Nephron (organoid): Measurements from ENCODE around the gene CAMTA1.

Source experiments
- H3K27ac Mint-ChIP-seq, 3 experiments: 2 replicates each; pipeline ENCODE4 v1.8.0; 2020; ENCODE audit warnings: mixed read lengths in 3 of 3, mild to moderate bottlenecking in 2 of 3, moderate library complexity in 1 of 3
- H3K27me3 Mint-ChIP-seq: 2 replicates; pipeline ENCODE4 v1.8.0; 2021; ENCODE audit warnings: low read depth, mild to moderate bottlenecking, moderate library complexity, mixed read lengths
- H3K36me3 Mint-ChIP-seq: 2 replicates; pipeline ENCODE4 v1.8.0; 2020; ENCODE audit warnings: low read depth, mixed read lengths
- H3K4me1 Mint-ChIP-seq: 2 replicates; pipeline ENCODE4 v1.8.0; 2020; ENCODE audit warnings: mixed read lengths
- H3K4me3 Mint-ChIP-seq, 3 experiments: 2 replicates each; pipeline ENCODE4 v1.8.0; 2020; ENCODE audit warnings: mild to moderate bottlenecking in 3 of 3, mixed read lengths in 3 of 3, moderate library complexity in 2 of 3
- H3K9me3 Mint-ChIP-seq: 2 replicates; pipeline ENCODE4 v1.8.0; 2020; ENCODE audit warnings: mixed read lengths
- TF ChIP-seq, protein P1 (sequence below), 3 experiments: fragments of 200-600 bp; sonication (generic); IDR thresholded peaks; one replicate each; pipeline ENCODE4 v1.5.0; 2021; ENCODE audit warnings: antibody characterized with exemption in 3 of 3; ENCODE audit not compliant: unreplicated experiment in 3 of 3

CAMTA1 gene

DNA sequence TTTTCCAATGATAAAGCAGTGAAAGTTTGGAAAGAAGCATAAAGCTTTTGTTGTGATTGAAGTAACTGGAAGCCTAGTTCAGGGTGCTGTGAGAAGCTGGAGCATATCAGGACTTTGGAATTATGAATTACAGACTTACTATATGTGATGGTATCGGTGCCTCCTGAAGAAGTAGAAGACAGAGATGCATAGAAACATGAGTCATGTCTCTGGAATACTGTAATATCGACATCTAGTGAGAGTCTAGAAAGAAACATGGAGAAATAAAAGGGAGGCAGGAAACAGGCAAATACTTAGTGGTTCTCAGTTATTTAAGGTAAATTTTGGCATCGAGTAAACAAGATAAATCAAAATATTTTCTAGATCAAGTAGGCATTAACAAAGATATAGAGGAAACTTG, 103.0 kb downstream of the CAMTA1 start:
- H3K4me1 Mint-ChIP-seq: peaks cover 16% of the 10 kb centered on the region

DNA sequence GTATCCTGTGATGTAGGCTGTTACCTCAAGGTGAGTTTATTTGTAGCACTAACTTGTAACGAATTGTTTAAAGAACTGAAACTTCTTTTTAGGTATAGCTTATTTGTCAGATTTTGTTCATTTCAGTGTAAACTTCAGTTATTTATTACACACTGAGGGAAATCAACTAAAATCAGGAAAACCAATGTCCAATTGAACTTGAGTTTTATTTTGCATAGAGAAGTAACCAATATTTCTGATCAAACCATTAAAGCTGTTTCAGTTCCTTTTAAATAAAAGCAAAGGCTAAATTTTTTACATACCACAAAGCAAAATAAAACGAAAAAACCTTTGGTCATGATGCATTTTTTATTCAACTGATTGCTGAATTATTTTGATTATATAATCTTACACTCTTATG, 103.6 kb downstream of the CAMTA1 start:
- TF ChIP-seq, protein P1, sequence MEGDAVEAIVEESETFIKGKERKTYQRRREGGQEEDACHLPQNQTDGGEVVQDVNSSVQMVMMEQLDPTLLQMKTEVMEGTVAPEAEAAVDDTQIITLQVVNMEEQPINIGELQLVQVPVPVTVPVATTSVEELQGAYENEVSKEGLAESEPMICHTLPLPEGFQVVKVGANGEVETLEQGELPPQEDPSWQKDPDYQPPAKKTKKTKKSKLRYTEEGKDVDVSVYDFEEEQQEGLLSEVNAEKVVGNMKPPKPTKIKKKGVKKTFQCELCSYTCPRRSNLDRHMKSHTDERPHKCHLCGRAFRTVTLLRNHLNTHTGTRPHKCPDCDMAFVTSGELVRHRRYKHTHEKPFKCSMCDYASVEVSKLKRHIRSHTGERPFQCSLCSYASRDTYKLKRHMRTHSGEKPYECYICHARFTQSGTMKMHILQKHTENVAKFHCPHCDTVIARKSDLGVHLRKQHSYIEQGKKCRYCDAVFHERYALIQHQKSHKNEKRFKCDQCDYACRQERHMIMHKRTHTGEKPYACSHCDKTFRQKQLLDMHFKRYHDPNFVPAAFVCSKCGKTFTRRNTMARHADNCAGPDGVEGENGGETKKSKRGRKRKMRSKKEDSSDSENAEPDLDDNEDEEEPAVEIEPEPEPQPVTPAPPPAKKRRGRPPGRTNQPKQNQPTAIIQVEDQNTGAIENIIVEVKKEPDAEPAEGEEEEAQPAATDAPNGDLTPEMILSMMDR (IDR thresholded peaks at IDR 0.05; ENCODE audit: unreplicated experiment in 3 of 3): no peak
- Mint-ChIP-seq H3K36me3 (no peaks in the 10 kb centered on the region), H3K27ac (peak overlapping the region in 1 of 3 experiments; percentile 23), H3K4me3 (no peak overlapping the region), H3K4me1 (peaks cover 16% of the 10 kb centered on the region), H3K27me3 (no peaks in the 10 kb centered on the region), H3K9me3 (no peaks in the 10 kb centered on the region)

More for the DNA sequence above, 103.0 kb downstream of the CAMTA1 start:
- Mint-ChIP-seq H3K4me3 (no peak overlapping the region), H3K9me3 (no peaks in the 10 kb centered on the region), H3K36me3 (no peaks in the 10 kb centered on the region), H3K27ac (no peak overlapping the region), H3K27me3 (no peaks in the 10 kb centered on the region)
- TF ChIP-seq, protein P1 (IDR thresholded peaks at IDR 0.05; ENCODE audit: unreplicated experiment in 3 of 3): no peak

DNA sequence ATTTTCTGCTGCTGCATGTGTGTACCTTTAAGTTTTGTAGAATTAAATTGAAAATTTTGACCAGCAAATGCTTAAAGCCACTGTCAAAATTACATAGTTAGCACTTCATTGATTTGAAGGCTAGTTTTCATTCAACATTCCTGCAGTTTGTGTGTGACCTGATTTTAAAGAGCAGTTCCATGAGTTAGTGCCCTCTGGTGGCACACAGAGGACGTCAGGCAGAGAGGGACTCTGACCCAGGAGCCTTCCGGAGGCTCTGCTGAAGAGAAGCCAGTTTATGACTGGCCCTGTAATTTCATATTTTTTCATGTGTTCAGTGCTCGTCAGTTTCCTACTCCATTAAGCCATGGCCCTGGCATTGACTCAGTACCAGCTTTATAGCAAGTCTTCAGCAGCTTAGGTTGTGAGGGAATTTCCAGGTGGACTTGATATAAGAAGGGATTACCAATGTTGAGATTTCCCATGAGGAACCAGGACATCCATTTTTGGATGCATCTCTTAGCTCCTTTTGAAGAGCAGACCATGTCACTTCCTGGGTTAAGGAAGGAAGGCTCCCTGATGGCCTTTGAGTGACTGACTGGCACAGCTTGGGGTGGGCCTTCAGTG, 104.7 kb downstream of the CAMTA1 start:
- peak overlapping the region in 1 of 3 experiments; percentile 23 for H3K27ac Mint-ChIP-seq
- H3K9me3 Mint-ChIP-seq: no peaks in the 10 kb centered on the region
- H3K4me3 Mint-ChIP-seq: no peak overlapping the region
- no peaks in the 10 kb centered on the region for H3K27me3 Mint-ChIP-seq
- TF ChIP-seq, protein P1 (IDR thresholded peaks at IDR 0.05; ENCODE audit: unreplicated experiment in 3 of 3): peak; percentile 72 to 82 (median 80)
- H3K4me1 Mint-ChIP-seq: peaks cover 10% of the 10 kb centered on the region
- H3K36me3 Mint-ChIP-seq: no peaks in the 10 kb centered on the region

- TF ChIP-seq, protein P1 (IDR thresholded peaks at IDR 0.05; ENCODE audit: unreplicated experiment in 3 of 3): no peak
- H3K9me3 Mint-ChIP-seq: no peaks in the 10 kb centered on the region
- peaks cover 9% of the 10 kb centered on the region for H3K4me1 Mint-ChIP-seq
- H3K4me3 Mint-ChIP-seq: no peak overlapping the region
- H3K27me3 Mint-ChIP-seq: no peaks in the 10 kb centered on the region
- H3K36me3 Mint-ChIP-seq: no peaks in the 10 kb centered on the region
- H3K27ac Mint-ChIP-seq: no peak overlapping the region
Measured at GRCh38 chr1:6890686-6891085, 105.4 kb downstream of the CAMTA1 start.

- Mint-ChIP-seq H3K4me1 (no peaks in the 10 kb centered on the region), H3K27me3 (no peaks in the 10 kb centered on the region), H3K36me3 (no peaks in the 10 kb centered on the region), H3K4me3 (no peak overlapping the region), H3K9me3 (no peaks in the 10 kb centered on the region), H3K27ac (no peak overlapping the region)
- TF ChIP-seq, protein P1 (IDR thresholded peaks at IDR 0.05; ENCODE audit: unreplicated experiment in 3 of 3): no peak
Measured at GRCh38 chr1:6891781-6892579, 106.7 kb downstream of the CAMTA1 start.
